ENCODE measurements around the gene CHRNB1.

DNA sequence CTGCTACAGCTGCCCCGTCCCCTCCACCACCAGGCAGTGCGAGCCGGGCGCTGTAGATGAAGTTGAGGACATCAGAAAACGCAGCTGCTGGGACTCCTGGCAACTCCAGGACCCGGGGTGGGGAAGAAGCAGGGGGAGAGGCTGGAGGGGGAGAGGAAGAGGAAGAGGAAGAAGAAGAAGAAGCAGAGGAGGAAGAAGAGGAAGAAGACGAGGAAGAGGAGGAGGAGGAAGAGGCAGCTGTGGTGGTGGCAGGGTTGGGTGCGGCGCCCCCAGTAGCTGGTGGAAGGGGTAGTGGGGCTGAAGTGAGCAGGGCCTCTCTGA is 21.4 kb downstream of the CHRNB1 start:
- TF ChIP-seq, protein P1, sequence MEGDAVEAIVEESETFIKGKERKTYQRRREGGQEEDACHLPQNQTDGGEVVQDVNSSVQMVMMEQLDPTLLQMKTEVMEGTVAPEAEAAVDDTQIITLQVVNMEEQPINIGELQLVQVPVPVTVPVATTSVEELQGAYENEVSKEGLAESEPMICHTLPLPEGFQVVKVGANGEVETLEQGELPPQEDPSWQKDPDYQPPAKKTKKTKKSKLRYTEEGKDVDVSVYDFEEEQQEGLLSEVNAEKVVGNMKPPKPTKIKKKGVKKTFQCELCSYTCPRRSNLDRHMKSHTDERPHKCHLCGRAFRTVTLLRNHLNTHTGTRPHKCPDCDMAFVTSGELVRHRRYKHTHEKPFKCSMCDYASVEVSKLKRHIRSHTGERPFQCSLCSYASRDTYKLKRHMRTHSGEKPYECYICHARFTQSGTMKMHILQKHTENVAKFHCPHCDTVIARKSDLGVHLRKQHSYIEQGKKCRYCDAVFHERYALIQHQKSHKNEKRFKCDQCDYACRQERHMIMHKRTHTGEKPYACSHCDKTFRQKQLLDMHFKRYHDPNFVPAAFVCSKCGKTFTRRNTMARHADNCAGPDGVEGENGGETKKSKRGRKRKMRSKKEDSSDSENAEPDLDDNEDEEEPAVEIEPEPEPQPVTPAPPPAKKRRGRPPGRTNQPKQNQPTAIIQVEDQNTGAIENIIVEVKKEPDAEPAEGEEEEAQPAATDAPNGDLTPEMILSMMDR (IDR thresholded peaks at IDR 0.05) = no peak
- no peak for TF ChIP-seq POLR2A (IDR thresholded peaks at IDR 0.05)
